Smooth muscle cell (in vitro differentiated cells): ENCODE data around the gene APBA1. TPM values are rescaled to one million over a fixed set of nuclear protein-coding genes. Genes with fewer than 3 reads are reported as not detected.
"Not testable (repeated sequence)": the region's sequence is repeated elsewhere in the genome, so short reads cannot be mapped to it uniquely, and the experiment has no call there.

ENCODE experiments used
- DNase-seq: peaks from one replicate; lab custom pipeline; 2025; ENCODE audit not compliant: unreplicated experiment; lab: John Stamatoyannopoulos, UW
- H2AFZ ChIP-seq: fragments of 200-600 bp; sonication (generic); 2 replicates; pipeline ENCODE4 v1.6.0; 2016; ENCODE audit warnings: antibody characterized with exemption, low read depth, mild to moderate bottlenecking
- H3F3A ChIP-seq: fragments of 200-600 bp; sonication (generic); 2 replicates; pipeline ENCODE4 v1.6.0; 2017; ENCODE audit warnings: antibody characterized with exemption, low read depth
- H3K27ac ChIP-seq: fragments of 200-600 bp; sonication (generic); 2 replicates; pipeline ENCODE4 v1.5.1; 2016; ENCODE audit warnings: low read depth, mild to moderate bottlenecking
- H3K27me3 ChIP-seq: fragments of 200-600 bp; sonication (generic); 2 replicates; pipeline ENCODE4 v1.6.1; 2016; ENCODE audit warnings: low read depth, mild to moderate bottlenecking
- H3K36me3 ChIP-seq: fragments of 200-600 bp; sonication (generic); 2 replicates; pipeline ENCODE4 v1.5.1; 2016; ENCODE audit warnings: low read depth
- H3K4me1 ChIP-seq: fragments of 200-600 bp; sonication (generic); 2 replicates; pipeline ENCODE4 v1.5.1; 2016; ENCODE audit warnings: low read depth
- H3K4me2 ChIP-seq: fragments of 200-600 bp; sonication (generic); 2 replicates; pipeline ENCODE4 v1.6.0; 2016; ENCODE audit warnings: mild to moderate bottlenecking
- H3K4me3 ChIP-seq: fragments of 200-600 bp; sonication (generic); 2 replicates; pipeline ENCODE4 v1.5.1; 2016; ENCODE audit warnings: mild to moderate bottlenecking
- H3K79me2 ChIP-seq: fragments of 200-600 bp; sonication (generic); 2 replicates; pipeline ENCODE4 v1.6.0; 2016; ENCODE audit warnings: low read depth, mild to moderate bottlenecking
- H3K9ac ChIP-seq: fragments of 200-600 bp; sonication (generic); 2 replicates; pipeline ENCODE4 v1.6.0; 2016; ENCODE audit warnings: low read depth
- H3K9me3 ChIP-seq: fragments of 200-600 bp; sonication (generic); replicated peaks from 2 replicates; pipeline ENCODE4 v1.5.1; 2016; ENCODE audit warnings: low read depth
- H4K20me1 ChIP-seq: fragments of 200-600 bp; sonication (generic); 2 replicates; pipeline ENCODE4 v1.6.0; 2016; ENCODE audit warnings: low read depth
- WGBS: methylation state at CpG from one replicate; pipeline ENCODE4 v1.1.7; 2016; ENCODE audit warnings: low lambda C conversion rate; 5-methylcytosine and 5-hydroxymethylcytosine counted together
- polyA plus RNA-seq: library from polyadenylated mRNA; unstranded; fragments of >200 nt; fragmentation: Nextera tagmentation; extraction: Ambion mirVana; gene quantifications from 2 replicates; pipeline ENCODE4 v1.2.1, GENCODE V29; 2016
- total RNA-seq: library from RNA; depleted of rRNA; stranded (reverse); fragments of >200 nt; gene quantifications from 2 replicates; pipeline ENCODE4 v1.2.3, GENCODE V29; 2014
- TF ChIP-seq, protein P1 (sequence below): fragments of 200-600 bp; sonication (generic); IDR thresholded peaks from 2 replicates; pipeline ENCODE4 v1.5.1; 2017; ENCODE audit warnings: borderline replicate concordance, mild to moderate bottlenecking, antibody characterized with exemption; ENCODE audit not compliant: insufficient read depth, poor library complexity, severe bottlenecking

The APBA1 gene
- total and polyA plus RNA-seq, 2 experiments from 2014 or later = 1.4 to 6.1 TPM

- no peaks in the 10 kb centered on the region for H3K27me3 ChIP-seq
- no peaks in the 10 kb centered on the region for H3K36me3 ChIP-seq
- peaks cover 7% of the 10 kb centered on the region for H3K4me1 ChIP-seq
- 96% methylated on average over 3 of the region's 3 CpGs for WGBS
- no peak overlapping the region for H3K9ac ChIP-seq
- no peak overlapping the region for H3K27ac ChIP-seq
- H3K4me2 ChIP-seq = no peak overlapping the region
- no peak overlapping the region for H2AFZ ChIP-seq
- no peaks in the 10 kb centered on the region for H3F3A ChIP-seq
- no peaks in the 10 kb centered on the region for H4K20me1 ChIP-seq
- no peak overlapping the region for H3K4me3 ChIP-seq
- DNase-seq = no peak
- H3K79me2 ChIP-seq = no peaks in the 10 kb centered on the region
- TF ChIP-seq, protein P1, sequence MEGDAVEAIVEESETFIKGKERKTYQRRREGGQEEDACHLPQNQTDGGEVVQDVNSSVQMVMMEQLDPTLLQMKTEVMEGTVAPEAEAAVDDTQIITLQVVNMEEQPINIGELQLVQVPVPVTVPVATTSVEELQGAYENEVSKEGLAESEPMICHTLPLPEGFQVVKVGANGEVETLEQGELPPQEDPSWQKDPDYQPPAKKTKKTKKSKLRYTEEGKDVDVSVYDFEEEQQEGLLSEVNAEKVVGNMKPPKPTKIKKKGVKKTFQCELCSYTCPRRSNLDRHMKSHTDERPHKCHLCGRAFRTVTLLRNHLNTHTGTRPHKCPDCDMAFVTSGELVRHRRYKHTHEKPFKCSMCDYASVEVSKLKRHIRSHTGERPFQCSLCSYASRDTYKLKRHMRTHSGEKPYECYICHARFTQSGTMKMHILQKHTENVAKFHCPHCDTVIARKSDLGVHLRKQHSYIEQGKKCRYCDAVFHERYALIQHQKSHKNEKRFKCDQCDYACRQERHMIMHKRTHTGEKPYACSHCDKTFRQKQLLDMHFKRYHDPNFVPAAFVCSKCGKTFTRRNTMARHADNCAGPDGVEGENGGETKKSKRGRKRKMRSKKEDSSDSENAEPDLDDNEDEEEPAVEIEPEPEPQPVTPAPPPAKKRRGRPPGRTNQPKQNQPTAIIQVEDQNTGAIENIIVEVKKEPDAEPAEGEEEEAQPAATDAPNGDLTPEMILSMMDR = no peak
- no peaks in the 10 kb centered on the region for H3K9me3 ChIP-seq
Measured at GRCh38 chr9:69411246-69411645, 260.9 kb downstream of the APBA1 start.

DNA sequence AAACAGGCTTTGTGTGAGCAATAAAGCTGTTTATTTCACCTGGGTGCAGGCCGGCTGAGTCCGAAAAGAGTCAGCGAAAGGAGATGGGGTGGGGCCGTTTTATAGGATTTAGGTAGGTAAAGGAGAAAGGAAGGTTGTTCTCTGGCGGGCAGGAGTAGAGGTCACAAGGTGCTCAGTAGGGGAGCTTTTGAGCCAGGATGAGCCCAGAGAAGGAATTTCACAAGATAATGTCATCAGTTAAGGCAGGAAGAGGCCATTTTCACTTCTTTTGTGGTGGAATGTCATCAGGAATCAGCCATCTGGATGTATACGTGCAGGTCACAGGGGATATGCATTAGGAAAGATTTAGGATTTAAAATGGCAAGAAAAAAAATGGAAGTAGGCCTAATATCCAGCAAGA lies 262.2 kb downstream of the APBA1 start:
- H2AFZ ChIP-seq, H3K9me3 ChIP-seq, H3K79me2 ChIP-seq, H3K36me3 ChIP-seq, H3K4me3 ChIP-seq, DNase-seq, H4K20me1 ChIP-seq, H3K27ac ChIP-seq, H3K4me2 ChIP-seq, H3F3A ChIP-seq, H3K9ac ChIP-seq, H3K27me3 ChIP-seq, H3K4me1 ChIP-seq: not testable (repeated sequence)
- WGBS = 69% methylated on average over 6 of the region's 6 CpGs

DNA sequence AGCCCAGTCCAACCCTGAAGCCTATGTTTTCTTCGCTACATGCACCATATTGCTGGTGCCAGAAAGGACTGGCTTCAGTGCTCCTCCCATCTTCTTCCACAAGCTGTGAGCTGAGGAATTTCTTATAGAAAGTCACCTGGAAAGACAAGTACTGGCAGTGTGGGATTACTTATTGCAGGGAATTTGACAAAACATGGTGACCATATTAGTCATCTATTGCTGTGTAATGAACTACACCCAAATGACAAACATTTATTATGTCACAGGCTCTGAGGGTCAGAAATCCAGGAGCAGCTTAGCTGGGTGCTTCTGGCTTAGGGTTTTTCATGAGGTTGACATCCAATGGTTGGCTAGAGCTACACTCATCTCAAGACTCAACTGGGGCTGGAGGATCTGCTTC lies 271.7 kb downstream of the APBA1 start:
- DNase-seq = no peak
- no peak overlapping the region for H3K9ac ChIP-seq
- H3K4me3 ChIP-seq = no peak overlapping the region
- H2AFZ ChIP-seq = no peak overlapping the region
- no peaks in the 10 kb centered on the region for H3K9me3 ChIP-seq
- no peaks in the 10 kb centered on the region for H3K27me3 ChIP-seq
- H3K36me3 ChIP-seq = no peaks in the 10 kb centered on the region
- no peaks in the 10 kb centered on the region for H3F3A ChIP-seq
- 96% methylated on average over 1 of the region's 1 CpG for WGBS
- no peak overlapping the region for H3K4me2 ChIP-seq
- H4K20me1 ChIP-seq = no peaks in the 10 kb centered on the region
- TF ChIP-seq, protein P1 = no peak
- no peaks in the 10 kb centered on the region for H3K79me2 ChIP-seq
- no peaks in the 10 kb centered on the region for H3K4me1 ChIP-seq
- H3K27ac ChIP-seq = no peak overlapping the region

- H3K36me3 ChIP-seq = no peaks in the 10 kb centered on the region
- no peaks in the 10 kb centered on the region for H3K27me3 ChIP-seq
- H4K20me1 ChIP-seq = no peaks in the 10 kb centered on the region
- no peak overlapping the region for H3K4me2 ChIP-seq
- H3K9me3 ChIP-seq = no peaks in the 10 kb centered on the region
- no peak overlapping the region for H3K9ac ChIP-seq
- WGBS = 74% methylated on average over 12 of the region's 12 CpGs
- no peak overlapping the region for H3K27ac ChIP-seq
- no peaks in the 10 kb centered on the region for H3K4me1 ChIP-seq
- DNase-seq = no peak
- TF ChIP-seq, protein P1 = no peak
- H3F3A ChIP-seq = no peaks in the 10 kb centered on the region
- H3K4me3 ChIP-seq = no peak overlapping the region
- no peaks in the 10 kb centered on the region for H3K79me2 ChIP-seq
- H2AFZ ChIP-seq = no peak overlapping the region
Measured at GRCh38 chr9:69397384-69398214, 274.6 kb downstream of the APBA1 start.
